ENCODE results near the gene PI4KA.
A peak's percentile ranks its signal among the peaks of the same experiment; 100 is the strongest.
"Not testable (repeated sequence)": the region's sequence is repeated elsewhere in the genome, so short reads cannot be mapped to it uniquely, and the experiment has no call there.

Gene PI4KA

GRCh38 chr22:20725987-20726558 is 132.5 kb downstream of the PI4KA start:
- DNase-seq (ENCODE audit: low read depth), result no peak

GRCh38 chr22:20724676-20725454 is 133.7 kb downstream of the PI4KA start:
- DNase-seq (ENCODE audit: low read depth), result no peak

GRCh38 chr22:20721409-20722218 is 137.0 kb downstream of the PI4KA start:
- no peak for DNase-seq (ENCODE audit: low read depth)

- DNase-seq (ENCODE audit: low read depth), result no peak
Measured at GRCh38 chr22:20720692-20721408, 137.8 kb downstream of the PI4KA start.

GRCh38 chr22:20718727-20719126 is 139.9 kb downstream of the PI4KA start:
- not testable (repeated sequence) for DNase-seq (ENCODE audit: low read depth)

GRCh38 chr22:20717981-20718380 is 140.6 kb downstream of the PI4KA start:
- DNase-seq (ENCODE audit: low read depth), result not testable (repeated sequence)

GRCh38 chr22:20717213-20717866 is 141.3 kb downstream of the PI4KA start:
- DNase-seq (ENCODE audit: low read depth), result not testable (repeated sequence)

- not testable (repeated sequence) for DNase-seq (ENCODE audit: low read depth)
Measured at GRCh38 chr22:20713116-20713515, 145.5 kb downstream of the PI4KA start.

- DNase-seq (ENCODE audit: low read depth), result not testable (repeated sequence)
Measured at GRCh38 chr22:20709966-20710365, 148.6 kb downstream of the PI4KA start.

GRCh38 chr22:20707549-20708118 is 151.0 kb downstream of the PI4KA start:
- DNase-seq (ENCODE audit: low read depth), result not testable (repeated sequence)

GRCh38 chr22:20703816-20704609 is 154.6 kb downstream of the PI4KA start:
- DNase-seq (ENCODE audit: low read depth), result peak; percentile 20

GRCh38 chr22:20703414-20703806 is 155.2 kb downstream of the PI4KA start:
- DNase-seq (ENCODE audit: low read depth), result not testable (repeated sequence)

- DNase-seq (ENCODE audit: low read depth), result peak; percentile 91
Measured at GRCh38 chr22:20702546-20703413, 155.8 kb downstream of the PI4KA start.

GRCh38 chr22:20702175-20702545 is 156.5 kb downstream of the PI4KA start:
- DNase-seq (ENCODE audit: low read depth), result not testable (repeated sequence)

GRCh38 chr22:20701680-20702136 is 156.9 kb downstream of the PI4KA start:
- DNase-seq (ENCODE audit: low read depth), result not testable (repeated sequence)

GRCh38 chr22:20700347-20700746 is 158.3 kb downstream of the PI4KA start:
- not testable (repeated sequence) for DNase-seq (ENCODE audit: low read depth)

- not testable (repeated sequence) for DNase-seq (ENCODE audit: low read depth)
Measured at GRCh38 chr22:20699856-20700255, 158.8 kb downstream of the PI4KA start.

- peak; percentile 68 for DNase-seq (ENCODE audit: low read depth)
Measured at GRCh38 chr22:20697481-20698113, 161.0 kb downstream of the PI4KA start.

- DNase-seq (ENCODE audit: low read depth), result not testable (repeated sequence)
Measured at GRCh38 chr22:20696056-20696455, 162.6 kb downstream of the PI4KA start.
